Body of pancreas (tissue), 4 donors: ENCODE measurements around the gene CYP2C18. TPM values are rescaled to one million over a fixed set of nuclear protein-coding genes. Genes with fewer than 3 reads are reported as not detected.
"Not testable (repeated sequence)": the region's sequence is repeated elsewhere in the genome, so short reads cannot be mapped to it uniquely, and the experiment has no call there.

Experiments used
- ATAC-seq: fragments of 150-250 bp; one replicate; pipeline ENCODE4 v1.9.1; 2016
- DNase-seq, 4 donors: peaks; one replicate each; pipeline ENCODE4 v3.0.0-alpha.2; 2019
- H3K27ac ChIP-seq, 4 donors: fragments of 200-600 bp; sonication (generic); 1 replicate in 3 of 4; 2 replicates in 1 of 4; pipeline versions ENCODE4 v1.5.1 to v1.6.1; 2016 to 2019; ENCODE audit warnings: mild to moderate bottlenecking in 1 of 4, mixed read lengths in 1 of 4, moderate library complexity in 1 of 4
- H3K27me3 ChIP-seq, 2 donors: fragments of 200-600 bp; sonication (generic); one replicate each; pipeline ENCODE4 v1.6.0; 2016; ENCODE audit warnings: mild to moderate bottlenecking in 1 of 2
- H3K36me3 ChIP-seq, 2 donors: fragments of 200-600 bp; sonication (generic); replicated peaks in 1 of 2; 2 replicates each; pipeline ENCODE4 v1.5.1; 2016; ENCODE audit warnings: low read depth in 2 of 2; ENCODE audit not compliant: insufficient read depth in 1 of 2
- H3K4me1 ChIP-seq: fragments of 200-600 bp; sonication (generic); one replicate; pipeline ENCODE4 v1.6.0; 2016
- H3K4me3 ChIP-seq, 2 donors: fragments of 200-600 bp; sonication (generic); 1 replicate in 1 of 2; 2 replicates in 1 of 2; pipeline ENCODE4 v1.5.1; 2016 to 2019
- H3K9me3 ChIP-seq, 3 donors: fragments of 200-600 bp; sonication (generic); 1 replicate in 2 of 3; 2 replicates in 1 of 3; pipeline ENCODE4 v1.5.1; 2016
- POLR2A ChIP-seq, 3 donors: fragments of 450-650 bp; IDR thresholded peaks; one replicate each; pipeline ENCODE4 v1.6.1; 2016; ENCODE audit warnings: antibody characterized with exemption in 3 of 3, mild to moderate bottlenecking in 2 of 3
- WGBS, 2 donors: methylation state at CpG; one replicate each; pipeline ENCODE4 v1.1.5; 2017; 5-methylcytosine and 5-hydroxymethylcytosine counted together
- intact Hi-C: fragments of 100-400 bp; cut with DNase I; formaldehyde crosslinking; loops from one replicate; pipeline ENCODE4 v1.15.1; 2023
- total RNA-seq, 2 donors: library from RNA; depleted of rRNA; stranded (reverse); fragments of >200 nt; gene quantifications; one replicate each; pipeline ENCODE4 v1.1.0, GENCODE V29; 2016
- TF ChIP-seq, protein P1 (sequence below), 7 experiments: fragments of 450-650 bp in 4 of 7; fragments of 200-600 bp in 3 of 7; sonication (generic) in 3 of 7; IDR thresholded peaks; one replicate each; pipeline ENCODE4 v1.5.1; 2016 to 2019; ENCODE audit warnings: antibody characterized with exemption in 7 of 7

CYP2C18 gene
- total RNA-seq, 2 donors from 2014 or later, result 3.9 TPM; not detected in 1

DNA sequence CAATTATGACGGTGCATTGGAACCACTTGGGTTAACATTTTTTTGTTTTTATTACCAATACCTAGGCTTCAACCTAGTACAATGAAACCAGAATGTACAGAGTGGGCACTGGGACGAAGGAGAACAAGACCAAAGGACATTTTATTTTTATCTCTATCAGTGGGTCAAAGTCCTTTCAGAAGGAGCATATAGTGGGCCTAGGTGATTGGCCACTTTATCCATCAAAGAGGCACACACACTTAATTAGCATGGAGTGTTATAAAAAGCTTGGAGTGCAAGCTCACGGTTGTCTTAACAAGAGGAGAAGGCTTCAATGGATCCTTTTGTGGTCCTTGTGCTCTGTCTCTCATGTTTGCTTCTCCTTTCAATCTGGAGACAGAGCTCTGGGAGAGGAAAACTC is 78.9 kb downstream of the CYP2C18 start, which contains the start of gene CYP2C19:
Gene CYP2C19 (plus strand): TSS at position 289 of the 400 bp plus-strand sequence. CDS start 25 bp downstream, at position 314.
- intact Hi-C loops, result no loop called here
- WGBS, 2 donors, result 53 to 63% methylated on average over 3 of the region's 3 CpGs
- TF ChIP-seq, protein P1, sequence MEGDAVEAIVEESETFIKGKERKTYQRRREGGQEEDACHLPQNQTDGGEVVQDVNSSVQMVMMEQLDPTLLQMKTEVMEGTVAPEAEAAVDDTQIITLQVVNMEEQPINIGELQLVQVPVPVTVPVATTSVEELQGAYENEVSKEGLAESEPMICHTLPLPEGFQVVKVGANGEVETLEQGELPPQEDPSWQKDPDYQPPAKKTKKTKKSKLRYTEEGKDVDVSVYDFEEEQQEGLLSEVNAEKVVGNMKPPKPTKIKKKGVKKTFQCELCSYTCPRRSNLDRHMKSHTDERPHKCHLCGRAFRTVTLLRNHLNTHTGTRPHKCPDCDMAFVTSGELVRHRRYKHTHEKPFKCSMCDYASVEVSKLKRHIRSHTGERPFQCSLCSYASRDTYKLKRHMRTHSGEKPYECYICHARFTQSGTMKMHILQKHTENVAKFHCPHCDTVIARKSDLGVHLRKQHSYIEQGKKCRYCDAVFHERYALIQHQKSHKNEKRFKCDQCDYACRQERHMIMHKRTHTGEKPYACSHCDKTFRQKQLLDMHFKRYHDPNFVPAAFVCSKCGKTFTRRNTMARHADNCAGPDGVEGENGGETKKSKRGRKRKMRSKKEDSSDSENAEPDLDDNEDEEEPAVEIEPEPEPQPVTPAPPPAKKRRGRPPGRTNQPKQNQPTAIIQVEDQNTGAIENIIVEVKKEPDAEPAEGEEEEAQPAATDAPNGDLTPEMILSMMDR (IDR thresholded peaks at IDR 0.05), result no peak
- TF ChIP-seq POLR2A (IDR thresholded peaks at IDR 0.05), result no peak
- H3K9me3 ChIP-seq, result no peaks in the 10 kb centered on the region
- no peak within 1 kb of the TSS for H3K27ac ChIP-seq
- DNase-seq (no peak), ATAC-seq (no peak)
- H3K4me3 ChIP-seq, result no peak within 1 kb of the TSS
- no peaks in the 10 kb centered on the region for H3K4me1 ChIP-seq
- H3K27me3 ChIP-seq, result no peaks in the 10 kb centered on the region
- H3K36me3 ChIP-seq, result no peaks in the 10 kb centered on the region

DNA sequence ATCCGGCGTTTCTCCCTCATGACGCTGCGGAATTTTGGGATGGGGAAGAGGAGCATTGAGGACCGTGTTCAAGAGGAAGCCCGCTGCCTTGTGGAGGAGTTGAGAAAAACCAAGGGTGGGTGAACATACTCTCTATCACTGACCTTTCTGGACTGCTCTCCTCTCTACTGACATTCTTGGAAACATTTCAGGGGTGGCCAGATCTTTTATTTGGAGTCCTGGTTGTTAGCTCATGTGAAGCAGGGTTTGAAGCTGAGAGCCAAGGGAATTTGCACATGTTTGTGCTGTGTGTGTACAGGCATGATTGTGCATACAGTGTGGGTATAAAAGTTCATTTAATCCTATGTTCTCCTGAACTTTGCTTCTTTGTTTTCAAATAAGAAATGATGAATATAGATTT is 91.9 kb downstream of the CYP2C18 start:
- H3K9me3 ChIP-seq, H3K27me3 ChIP-seq, H3K4me3 ChIP-seq, DNase-seq, intact Hi-C loops, ATAC-seq, H3K4me1 ChIP-seq, H3K27ac ChIP-seq, H3K36me3 ChIP-seq: not testable (repeated sequence)
- WGBS, 2 donors, result 86 to 94% methylated on average over 6 of the region's 6 CpGs

DNA sequence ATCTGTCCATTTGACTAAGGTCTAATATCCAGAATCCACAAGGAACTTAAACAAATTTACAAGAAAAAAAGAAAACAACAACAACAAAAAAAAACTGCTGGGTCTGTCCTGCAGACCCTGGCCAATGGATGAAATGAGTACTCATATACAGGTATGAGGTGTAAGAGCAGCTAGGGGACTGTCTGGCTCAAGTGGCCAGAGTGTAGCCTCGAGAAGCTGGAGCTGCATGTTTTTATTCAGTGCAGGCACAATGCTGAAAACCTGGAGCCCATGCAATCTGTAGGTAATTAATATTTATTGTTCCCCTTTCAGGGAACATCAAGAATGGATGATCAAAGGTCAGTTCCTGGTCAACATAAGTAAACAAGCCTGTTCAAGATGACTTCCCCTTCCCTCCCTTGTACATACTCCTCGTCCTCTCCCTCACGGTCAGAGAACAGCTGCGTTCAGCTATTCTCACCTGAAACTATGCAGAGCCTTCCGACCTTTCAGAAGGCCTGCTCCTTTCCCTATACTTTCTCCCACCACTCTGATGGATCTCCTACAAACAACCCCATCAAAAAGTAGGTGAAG is 94.4 kb downstream of the CYP2C18 start:
- 36 to 48% methylated on average over 5 of the region's 5 CpGs for WGBS, 2 donors
- no peaks in the 10 kb centered on the region for H3K36me3 ChIP-seq
- H3K4me1 ChIP-seq, result no peaks in the 10 kb centered on the region
- no peak for TF ChIP-seq POLR2A (IDR thresholded peaks at IDR 0.05)
- TF ChIP-seq, protein P1 (IDR thresholded peaks at IDR 0.05), result no peak
- ATAC-seq (no peak), DNase-seq (no peak)
- intact Hi-C loops, result no loop called here
- H3K27ac ChIP-seq, result no peak overlapping the region
- H3K9me3 ChIP-seq, result no peaks in the 10 kb centered on the region
- no peak overlapping the region for H3K4me3 ChIP-seq
- no peaks in the 10 kb centered on the region for H3K27me3 ChIP-seq

DNA sequence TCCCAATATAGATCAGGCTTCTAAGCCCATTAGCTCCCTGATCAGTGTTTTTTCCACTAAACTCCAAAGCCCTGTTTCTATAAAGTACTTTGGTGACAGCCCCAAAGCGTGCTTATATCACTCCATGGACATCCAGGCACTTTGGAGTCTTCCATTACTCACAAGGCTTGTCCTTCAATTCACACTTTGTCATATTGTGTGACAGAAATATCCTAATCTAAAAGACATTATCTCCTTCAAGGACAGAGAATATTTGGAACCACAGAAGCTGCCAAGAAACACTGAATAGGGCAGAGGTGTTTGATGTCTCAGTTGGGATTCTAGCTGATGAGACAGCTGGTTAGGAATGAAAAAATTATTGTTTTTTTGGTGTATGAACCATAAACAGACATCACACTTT is 97.3 kb downstream of the CYP2C18 start:
- ATAC-seq (no peak), DNase-seq (no peak)
- 87 to 100% methylated on average over 1 of the region's 1 CpG for WGBS, 2 donors
- intact Hi-C loops, result no loop called here
- Histone ChIP-seq H3K27me3 (no peaks in the 10 kb centered on the region), H3K9me3 (no peaks in the 10 kb centered on the region), H3K4me1 (no peaks in the 10 kb centered on the region), H3K4me3 (no peak overlapping the region), H3K36me3 (no peaks in the 10 kb centered on the region), H3K27ac (no peak overlapping the region)
- TF ChIP-seq, protein P1 (IDR thresholded peaks at IDR 0.05), result no peak

DNA sequence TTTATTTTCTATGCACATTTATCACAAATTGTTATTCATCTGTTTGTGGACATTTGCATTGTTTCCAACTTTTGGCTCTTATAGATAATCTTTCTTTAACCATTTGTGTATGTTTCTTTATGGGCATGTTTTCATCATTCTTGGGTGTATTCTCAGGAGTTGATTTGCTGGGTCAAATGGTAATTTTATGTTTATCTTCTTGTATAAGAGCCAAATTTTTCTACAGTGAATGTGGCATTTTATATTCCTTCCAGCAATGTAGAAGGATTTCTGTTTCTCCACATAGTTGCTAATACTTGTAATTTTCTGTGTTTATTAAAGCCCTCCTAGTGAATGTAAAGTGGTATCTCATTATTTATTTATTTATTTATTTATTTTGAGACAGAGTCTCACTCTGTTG is 100.7 kb downstream of the CYP2C18 start:
- TF ChIP-seq, protein P1 (IDR thresholded peaks at IDR 0.05), result no peak
- no peak for TF ChIP-seq POLR2A (IDR thresholded peaks at IDR 0.05)
- intact Hi-C loops, result no loop called here
- no peak for DNase-seq
- no peak for ATAC-seq
- Histone ChIP-seq H3K9me3 (no peaks in the 10 kb centered on the region), H3K36me3 (no peaks in the 10 kb centered on the region), H3K4me1 (no peaks in the 10 kb centered on the region), H3K27ac (no peak overlapping the region), H3K4me3 (no peak overlapping the region), H3K27me3 (no peaks in the 10 kb centered on the region)
